H54 (cell line): ENCODE results near the gene ASIC4.

Experiments
- DNase-seq: peaks from one replicate; pipeline ENCODE4 v3.0.0; 2011; ENCODE audit warnings: low spot score, mixed read lengths; ENCODE audit not compliant: insufficient read length
- FAIRE-seq: peaks from 3 replicates; lab custom pipeline; 2011; peaks lifted over from hg19 to GRCh38; lab: Jason Lieb, UNC
- POLR2A ChIP-seq: IDR thresholded peaks from 2 replicates; pipeline ENCODE4 v1.6.1; 2011; ENCODE audit warnings: low read depth, mild to moderate bottlenecking, low read length

ASIC4 gene

GRCh38 chr2:219544567-219544966, 30.3 kb downstream of the ASIC4 start:
- DNase-seq: no peak

GRCh38 chr2:219545295-219545942, 31.1 kb downstream of the ASIC4 start:
- FAIRE-seq: no peak
- no peak for TF ChIP-seq POLR2A

More at GRCh38 chr2:219544567-219544966, 30.3 kb downstream of the ASIC4 start:
- no peak for FAIRE-seq
- TF ChIP-seq POLR2A: no peak

GRCh38 chr2:219545943-219546352, 31.7 kb downstream of the ASIC4 start:
- DNase-seq (no peak), FAIRE-seq (no peak)
- no peak for TF ChIP-seq POLR2A

More at GRCh38 chr2:219545295-219545942, 31.1 kb downstream of the ASIC4 start:
- no peak for DNase-seq

GRCh38 chr2:219547621-219548020, 33.3 kb downstream of the ASIC4 start:
- FAIRE-seq: no peak
- no peak for DNase-seq
- no peak for TF ChIP-seq POLR2A

- TF ChIP-seq POLR2A: no peak
- DNase-seq (no peak), FAIRE-seq (no peak)
Measured at GRCh38 chr2:219548990-219549389, 34.7 kb downstream of the ASIC4 start.

DNA sequence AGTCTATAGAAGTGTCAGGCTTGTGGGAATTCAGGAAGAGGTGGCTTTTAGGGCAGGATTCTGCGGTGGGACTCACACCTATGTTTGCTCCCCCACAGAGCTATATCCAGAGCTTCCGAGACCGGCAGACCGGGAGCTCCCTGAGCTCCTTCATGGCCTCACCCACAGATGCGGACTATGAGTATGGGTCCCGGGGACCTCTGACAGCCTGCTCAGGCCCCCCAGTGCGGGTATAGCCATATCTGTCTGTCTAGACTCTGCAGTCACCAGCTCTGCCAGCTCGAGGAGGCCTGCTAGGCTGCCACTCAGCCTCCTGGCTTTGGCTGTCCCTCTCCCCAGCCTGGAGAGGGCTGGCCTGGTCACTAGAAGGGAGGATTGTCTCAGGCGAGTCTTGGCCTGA, 35.3 kb downstream of the ASIC4 start:
- TF ChIP-seq POLR2A: no peak
- FAIRE-seq (no peak), DNase-seq (no peak)

GRCh38 chr2:219551441-219552381, 37.4 kb downstream of the ASIC4 start:
- FAIRE-seq (no peak), DNase-seq (peak; percentile 93)
- peak; percentile 41; the same call in 1 of the 2 replicates for TF ChIP-seq POLR2A

- DNase-seq (peak; percentile 82), FAIRE-seq (no peak)
- peak; percentile 9; the same call in 1 of the 2 replicates for TF ChIP-seq POLR2A
Measured at GRCh38 chr2:219552382-219553167, 38.3 kb downstream of the ASIC4 start.

- no peak for DNase-seq
- TF ChIP-seq POLR2A: no peak
- no peak for FAIRE-seq
Measured at GRCh38 chr2:219553168-219553417, 38.8 kb downstream of the ASIC4 start.

DNA sequence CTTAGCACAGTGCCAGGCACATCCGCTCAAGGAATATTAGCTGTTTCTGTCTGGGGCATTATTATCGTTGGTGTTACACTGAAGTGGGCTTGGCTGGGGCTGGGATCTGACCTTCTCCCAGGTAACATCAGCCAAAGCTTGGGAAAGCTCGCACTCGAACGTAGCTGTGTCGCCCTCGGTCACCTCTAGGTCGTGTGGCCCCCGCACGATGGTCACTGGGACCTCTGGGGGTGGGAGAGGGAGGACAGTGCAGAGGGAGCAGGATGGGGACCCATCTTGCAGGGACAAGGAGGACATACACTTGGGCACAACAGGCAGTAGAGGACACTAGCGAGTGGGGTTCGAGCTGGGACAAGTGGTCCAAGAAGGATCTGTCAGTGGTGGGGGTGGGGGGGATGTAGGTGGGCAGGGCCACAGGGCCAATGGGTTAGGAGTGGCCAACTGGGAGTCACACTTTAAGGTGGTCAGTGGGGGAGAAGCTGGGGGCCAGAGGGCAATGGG, 39.2 kb downstream of the ASIC4 start:
- DNase-seq (no peak), FAIRE-seq (no peak)
- no peak for TF ChIP-seq POLR2A

- TF ChIP-seq POLR2A: no peak
Measured at GRCh38 chr2:219554350-219554749, 40.1 kb downstream of the ASIC4 start.

GRCh38 chr2:219555956-219556355, 41.7 kb downstream of the ASIC4 start:
- DNase-seq: no peak
- no peak for FAIRE-seq
- no peak for TF ChIP-seq POLR2A

More at GRCh38 chr2:219554350-219554749, 40.1 kb downstream of the ASIC4 start:
- no peak for DNase-seq
- no peak for FAIRE-seq

- no peak for FAIRE-seq
- no peak for TF ChIP-seq POLR2A
- no peak for DNase-seq
Measured at GRCh38 chr2:219556413-219556812, 42.1 kb downstream of the ASIC4 start.

DNA sequence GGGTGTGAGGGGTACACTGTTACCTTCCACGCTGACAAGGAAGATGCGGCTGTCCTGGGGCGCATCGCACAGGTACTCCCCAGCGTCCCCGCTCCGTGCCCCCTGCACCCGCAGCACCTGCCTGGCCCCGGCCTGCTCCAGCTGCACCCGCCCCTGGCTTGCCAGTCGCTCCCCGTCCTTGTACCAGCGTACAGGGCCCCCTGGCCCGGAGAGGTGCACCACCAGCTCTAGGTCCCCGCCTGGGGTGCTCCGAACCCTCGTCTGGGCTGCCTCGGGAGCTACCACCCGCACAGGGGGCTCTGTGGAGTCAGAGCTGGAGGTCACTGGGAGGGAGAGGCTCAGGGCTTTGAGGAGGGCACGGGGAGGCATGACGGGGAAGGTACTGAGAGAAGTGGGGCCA, 43.0 kb downstream of the ASIC4 start:
- FAIRE-seq: no peak
- no peak for TF ChIP-seq POLR2A
- no peak for DNase-seq
